ENCODE results near the gene HAUS5. TPM values are rescaled to one million over a fixed set of nuclear protein-coding genes. Genes with fewer than 3 reads are reported as not detected.

The HAUS5 gene
- total and polyA plus RNA-seq, 2 of the 8 experiments (the other 6 are each of a cell fraction or from before 2014, with no cell fraction given): 13.8 to 25.7 TPM

DNA sequence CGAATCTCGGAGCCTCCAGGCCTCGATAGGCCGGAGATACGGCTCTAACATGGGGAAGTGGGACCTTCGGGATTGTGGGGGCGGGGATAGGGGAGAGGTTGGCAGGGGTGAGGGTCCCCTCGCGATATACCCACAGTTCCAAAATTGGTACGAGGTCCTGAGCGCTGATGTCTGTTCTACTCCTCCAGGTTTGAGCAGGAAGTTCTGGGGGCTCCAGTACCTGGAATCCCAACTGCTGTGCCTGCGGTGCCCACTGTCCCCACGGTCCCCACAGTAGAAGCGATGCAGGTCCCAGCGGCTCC lies 16.7 kb downstream of the HAUS5 start (continued):
- TF ChIP-seq, protein P1, sequence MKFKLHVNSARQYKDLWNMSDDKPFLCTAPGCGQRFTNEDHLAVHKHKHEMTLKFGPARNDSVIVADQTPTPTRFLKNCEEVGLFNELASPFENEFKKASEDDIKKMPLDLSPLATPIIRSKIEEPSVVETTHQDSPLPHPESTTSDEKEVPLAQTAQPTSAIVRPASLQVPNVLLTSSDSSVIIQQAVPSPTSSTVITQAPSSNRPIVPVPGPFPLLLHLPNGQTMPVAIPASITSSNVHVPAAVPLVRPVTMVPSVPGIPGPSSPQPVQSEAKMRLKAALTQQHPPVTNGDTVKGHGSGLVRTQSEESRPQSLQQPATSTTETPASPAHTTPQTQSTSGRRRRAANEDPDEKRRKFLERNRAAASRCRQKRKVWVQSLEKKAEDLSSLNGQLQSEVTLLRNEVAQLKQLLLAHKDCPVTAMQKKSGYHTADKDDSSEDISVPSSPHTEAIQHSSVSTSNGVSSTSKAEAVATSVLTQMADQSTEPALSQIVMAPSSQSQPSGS (IDR thresholded peaks at IDR 0.05; ENCODE audit: low read length): no peak
- TF ChIP-seq JUN (IDR thresholded peaks at IDR 0.05; ENCODE audit: low read depth, low read length) (no peak), YY1 (IDR thresholded peaks at IDR 0.05; ENCODE audit: low read depth, low read length) (no peak), ZNF274 (IDR thresholded peaks at IDR 0.05; ENCODE audit: borderline replicate concordance, extremely low read depth, low read length) (no peak), JUND (IDR thresholded peaks at IDR 0.05; ENCODE audit: low read length) (no peak), SP2 (IDR thresholded peaks at IDR 0.05; ENCODE audit: low read length) (no peak), BRCA1 (IDR thresholded peaks at IDR 0.05; ENCODE audit: low read depth, low read length) (no peak), SP4 (IDR thresholded peaks at IDR 0.05; ENCODE audit: low read length) (no peak), TAF1 (IDR thresholded peaks at IDR 0.05; ENCODE audit: low read depth, low read length) (no peak), EGR1 (IDR thresholded peaks at IDR 0.05; ENCODE audit: borderline replicate concordance, low read depth, low read length) (no peak)
- TF ChIP-seq, protein P2, sequence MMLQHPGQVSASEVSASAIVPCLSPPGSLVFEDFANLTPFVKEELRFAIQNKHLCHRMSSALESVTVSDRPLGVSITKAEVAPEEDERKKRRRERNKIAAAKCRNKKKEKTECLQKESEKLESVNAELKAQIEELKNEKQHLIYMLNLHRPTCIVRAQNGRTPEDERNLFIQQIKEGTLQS (IDR thresholded peaks at IDR 0.05; ENCODE audit: insufficient read depth, low read depth, low read length): no peak
